Inferior parietal cortex (tissue), 1 donor: ENCODE measurements around the gene KREMEN1.

ENCODE experiments used
- DNase-seq: peaks from one replicate; pipeline ENCODE4 v3.0.0-alpha.2; 2016; ENCODE audit errors: extremely low spot score

Gene KREMEN1

GRCh38 chr22:29048822-29049654 is 23.8 kb upstream of the KREMEN1 start:
- no peak for DNase-seq

- DNase-seq: no peak
Measured at GRCh38 chr22:29049655-29050263, 23.1 kb upstream of the KREMEN1 start.

- DNase-seq: no peak
Measured at GRCh38 chr22:29050457-29050856, 22.4 kb upstream of the KREMEN1 start.

GRCh38 chr22:29053048-29053702 is 19.7 kb upstream of the KREMEN1 start:
- no peak for DNase-seq

GRCh38 chr22:29054251-29054767 is 18.5 kb upstream of the KREMEN1 start:
- no peak for DNase-seq

GRCh38 chr22:29055192-29055830 is 17.5 kb upstream of the KREMEN1 start:
- no peak for DNase-seq

- DNase-seq: no peak
Measured at GRCh38 chr22:29056472-29056871, 16.4 kb upstream of the KREMEN1 start.

GRCh38 chr22:29060251-29060869 is 12.5 kb upstream of the KREMEN1 start:
- DNase-seq: no peak

- no peak for DNase-seq
Measured at GRCh38 chr22:29060931-29061330, 11.9 kb upstream of the KREMEN1 start.

GRCh38 chr22:29061773-29062172 is 11.1 kb upstream of the KREMEN1 start, which contains the start of gene C22orf31:
Gene C22orf31 (minus strand): TSS chr22:29061831. CDS start chr22:29061792, 39 bp downstream.
- DNase-seq: no peak

- DNase-seq: no peak
Measured at GRCh38 chr22:29062286-29062821, 10.5 kb upstream of the KREMEN1 start.

- no peak for DNase-seq
Measured at GRCh38 chr22:29065468-29066190, 7.2 kb upstream of the KREMEN1 start.

GRCh38 chr22:29069463-29069862 is 3.4 kb upstream of the KREMEN1 start:
- DNase-seq: no peak

- no peak for DNase-seq
Measured at GRCh38 chr22:29070490-29070889, 2.3 kb upstream of the KREMEN1 start.

- no peak for DNase-seq
Measured at GRCh38 chr22:29071261-29072045, 1.4 kb upstream of the KREMEN1 start.

GRCh38 chr22:29072193-29072978 is 449 bp upstream of the KREMEN1 start:
- DNase-seq: peak; percentile 56

GRCh38 chr22:29073618-29074275 is 912 bp downstream of the KREMEN1 start:
- DNase-seq: no peak

GRCh38 chr22:29074276-29074772 is 1.5 kb downstream of the KREMEN1 start:
- no peak for DNase-seq
